HEK293T (cell line): Measurements from ENCODE around the gene DNAJC11.

Source experiments
- CTCF ChIA-PET: fragments of 350-600 bp; formaldehyde crosslinking; extraction: SDS; loops from one replicate; lab custom pipeline; 2021; ENCODE audit warnings: antibody characterized with exemption, inconsistent platforms; lab: Yijun Ruan, JAX
- POLR2A ChIA-PET: fragments of 350-600 bp; formaldehyde crosslinking; extraction: SDS; loops from one replicate; lab custom pipeline; 2020; ENCODE audit warnings: antibody characterized with exemption, inconsistent platforms; lab: Yijun Ruan, JAX
- DNase-seq: peaks from one replicate; pipeline ENCODE4 v3.0.0; 2012; ENCODE audit warnings: mixed read lengths; ENCODE audit errors: extremely low spot score
- ARNT ChIP-seq: fragments of 450-650 bp; IDR thresholded peaks from 2 replicates; pipeline ENCODE4 v1.6.1; 2017; ENCODE audit warnings: mild to moderate bottlenecking
- BHLHE40 ChIP-seq: fragments of 450-650 bp; IDR thresholded peaks from 2 replicates; pipeline ENCODE4 v1.6.1; 2016; ENCODE audit warnings: mild to moderate bottlenecking, moderate library complexity, borderline replicate concordance
- CTBP1 ChIP-seq: fragments of 450-650 bp; IDR thresholded peaks from 2 replicates; pipeline ENCODE4 v1.6.1; 2016; ENCODE audit warnings: borderline replicate concordance
- ELF4 ChIP-seq: fragments of 450-650 bp; IDR thresholded peaks from 2 replicates; pipeline ENCODE4 v1.6.1; 2017; ENCODE audit warnings: antibody characterized with exemption
- FOXA1 ChIP-seq: fragments of 450-650 bp; IDR thresholded peaks from 2 replicates; pipeline ENCODE4 v1.6.1; 2016; ENCODE audit warnings: mild to moderate bottlenecking
- FOXK2 ChIP-seq: fragments of 450-650 bp; IDR thresholded peaks from 2 replicates; pipeline ENCODE4 v1.6.1; 2016; ENCODE audit warnings: mild to moderate bottlenecking
- FOXM1 ChIP-seq: fragments of 450-650 bp; IDR thresholded peaks from 2 replicates; pipeline ENCODE4 v1.6.1; 2017; ENCODE audit warnings: mild to moderate bottlenecking, borderline replicate concordance
- HDGF ChIP-seq: fragments of 450-650 bp; IDR thresholded peaks from 2 replicates; pipeline ENCODE4 v1.6.1; 2017; ENCODE audit warnings: antibody characterized with exemption, borderline replicate concordance
- L3MBTL2 ChIP-seq: fragments of 450-650 bp; conservative IDR thresholded peaks from 2 replicates; pipeline ENCODE4 v1.6.1; 2016; ENCODE audit warnings: mild to moderate bottlenecking
- LEF1 ChIP-seq: fragments of 450-650 bp; IDR thresholded peaks from 2 replicates; pipeline ENCODE4 v1.6.1; 2017; ENCODE audit warnings: mild to moderate bottlenecking, borderline replicate concordance
- NFRKB ChIP-seq: fragments of 450-650 bp; IDR thresholded peaks from 2 replicates; pipeline ENCODE4 v1.6.1; 2016; ENCODE audit warnings: mild to moderate bottlenecking, moderate library complexity
- PKNOX1 ChIP-seq: fragments of 450-650 bp; IDR thresholded peaks from 2 replicates; pipeline ENCODE4 v1.6.1; 2016
- SP1 ChIP-seq: fragments of 450-650 bp; IDR thresholded peaks from 2 replicates; pipeline ENCODE4 v1.6.1; 2017
- SUZ12 ChIP-seq: fragments of 450-650 bp; IDR thresholded peaks from 2 replicates; pipeline ENCODE4 v1.6.1; 2016; ENCODE audit warnings: mild to moderate bottlenecking
- TARDBP ChIP-seq: fragments of 450-650 bp; IDR thresholded peaks from 2 replicates; pipeline ENCODE4 v1.6.1; 2016
- ZNF384 ChIP-seq: fragments of 450-650 bp; IDR thresholded peaks from 2 replicates; pipeline ENCODE4 v1.6.1; 2016

Gene DNAJC11

DNA sequence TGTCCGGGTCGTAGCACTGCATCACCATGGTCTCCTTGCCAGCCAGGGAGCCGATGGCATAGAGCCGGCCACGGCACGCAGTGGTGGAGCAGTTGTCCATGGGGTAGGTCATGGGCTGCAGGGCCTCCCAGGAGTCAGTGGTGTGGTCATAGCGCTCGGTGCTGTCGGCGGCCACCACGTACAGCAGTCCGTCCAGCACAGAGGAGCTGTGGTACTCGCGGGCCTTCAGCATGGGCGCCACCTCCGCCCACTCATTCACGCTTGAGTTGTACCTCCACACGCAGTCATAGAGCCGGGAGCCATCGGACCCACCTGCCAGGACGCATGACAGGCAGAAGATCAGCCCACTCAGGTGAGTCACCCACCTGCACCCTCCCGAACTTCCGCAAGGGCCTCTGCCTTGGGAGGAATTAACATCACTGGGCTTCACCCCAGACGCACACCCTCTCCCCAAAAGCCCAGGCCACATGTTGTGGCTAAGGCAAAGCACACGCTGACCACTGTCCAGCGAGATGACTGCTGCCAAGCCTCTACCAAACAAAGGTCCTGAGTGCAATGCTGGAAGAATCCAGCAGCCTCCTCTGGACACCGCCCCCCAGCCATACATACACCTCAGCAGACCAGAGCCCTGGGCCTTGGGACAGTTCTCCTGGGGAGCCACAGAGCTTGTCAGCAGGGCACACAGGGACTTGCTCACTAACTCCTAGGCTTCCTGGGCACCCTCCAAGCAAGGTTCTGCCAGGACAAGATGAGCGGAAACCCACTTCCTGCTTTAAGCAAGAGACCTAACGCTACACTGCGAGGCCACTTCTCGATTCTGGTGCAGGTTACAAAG lies 102.3 kb downstream of the DNAJC11 start:
- ChIA-PET CTCF (no interaction called here), POLR2A (interaction anchor here (0.8 to 6.1 kb wide), 4 partner anchors 12 to 45 kb away, joined by 3 to 55 read pairs (median 14); partner anchors contain the start of genes NOL9, TAS1R1 and ZBTB48)
- no peak for DNase-seq
- TF ChIP-seq SP1 (no peak), SUZ12 (no peak), FOXK2 (no peak), FOXA1 (no peak), ARNT (no peak), LEF1 (no peak), CTBP1 (no peak)

DNA sequence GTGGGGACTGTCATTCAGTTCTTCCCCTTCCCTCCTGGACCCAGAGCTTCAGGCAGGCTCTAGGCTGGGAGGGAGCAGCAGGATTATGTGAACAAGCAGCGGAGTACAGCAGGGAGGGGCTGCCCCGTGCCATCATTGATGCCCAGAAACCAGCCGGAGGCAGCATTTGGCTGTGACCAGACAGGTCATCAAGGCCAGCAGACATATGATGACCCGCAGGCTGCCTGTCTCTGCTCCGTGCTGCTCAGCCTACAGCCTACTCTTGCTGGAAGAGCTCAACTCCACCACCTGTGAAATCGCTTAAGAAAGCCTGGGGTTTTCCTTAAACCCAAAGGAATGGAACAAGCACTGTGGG lies 103.9 kb downstream of the DNAJC11 start:
- POLR2A ChIA-PET = no interaction called here
- TF ChIP-seq NFRKB (no peak), FOXK2 (no peak), ARNT (no peak), ZNF384 (no peak), ELF4 (no peak), FOXA1 (no peak), CTBP1 (no peak)
- CTCF ChIA-PET = interaction anchor here (0.7 kb wide), 1 partner anchor 1437 kb away, joined by 3 read pairs; no protein-coding TSS in a partner anchor
- no peak for DNase-seq

- TF ChIP-seq PKNOX1 (no peak), ELF4 (no peak)
- ChIA-PET POLR2A (no interaction called here), CTCF (interaction anchor here (0.7 kb wide), 1 partner anchor 1438 kb away, joined by 3 read pairs; no protein-coding TSS in a partner anchor)
- no peak for DNase-seq
Observed at GRCh38 chr1:6596886-6597776, 104.5 kb downstream of the DNAJC11 start.

DNA sequence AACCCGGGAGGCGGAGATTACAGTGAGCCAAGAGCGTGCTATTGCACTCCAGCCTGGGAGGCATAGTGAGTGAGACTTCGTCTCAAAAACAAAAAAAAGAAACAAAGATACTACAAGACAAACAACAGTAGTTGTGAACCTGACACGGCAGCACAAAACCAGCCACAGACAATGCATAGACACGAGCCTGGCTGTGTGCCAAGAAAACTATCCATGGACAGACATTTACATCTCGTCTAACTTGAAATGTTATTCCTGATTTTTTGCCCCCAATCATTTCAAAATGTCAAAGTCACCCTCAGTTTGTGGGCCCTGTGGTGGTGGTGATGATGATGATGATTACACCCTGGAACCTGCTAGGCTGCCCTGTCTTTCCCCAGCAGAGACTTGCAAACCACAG lies 105.3 kb downstream of the DNAJC11 start:
- POLR2A ChIA-PET = no interaction called here
- TF ChIP-seq CTBP1 (no peak), PKNOX1 (no peak), SUZ12 (no peak), HDGF (no peak), BHLHE40 (no peak)
- CTCF ChIA-PET = no interaction called here
- DNase-seq = no peak

DNA sequence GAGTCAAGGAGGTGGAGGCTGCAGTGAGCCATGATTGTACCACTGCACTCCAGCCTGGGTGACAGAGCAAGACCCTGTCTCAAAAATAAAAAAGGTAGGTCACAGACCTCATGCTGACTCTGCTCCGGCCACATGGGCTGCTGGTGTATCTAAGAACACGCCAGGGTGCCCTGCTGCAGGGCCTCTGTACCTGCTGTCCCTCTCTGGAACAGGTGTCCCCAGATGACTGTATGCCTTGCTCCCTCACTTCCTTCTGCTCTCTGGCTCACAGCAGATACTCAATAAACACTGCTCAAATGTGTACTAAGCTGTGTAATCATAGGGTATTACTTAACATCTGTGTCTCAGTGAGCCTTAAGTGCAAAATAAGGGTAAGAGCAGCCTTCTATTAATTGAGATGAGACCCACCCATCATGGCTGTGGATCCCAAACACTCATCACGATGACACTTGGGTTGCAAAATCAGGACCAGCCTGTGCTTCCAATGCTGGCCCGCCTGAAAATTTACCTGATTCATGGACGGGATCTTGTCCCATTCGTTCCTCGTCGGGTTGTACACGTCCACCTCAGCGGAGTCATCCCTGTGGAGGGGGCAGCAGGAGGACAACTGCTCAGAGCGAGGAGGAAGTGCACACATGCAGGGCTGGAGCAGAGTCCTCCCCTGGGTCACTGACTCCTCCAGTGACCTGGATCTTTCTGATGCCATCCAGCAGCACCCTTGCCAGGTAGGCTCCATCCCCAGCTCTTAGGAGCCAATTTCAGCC lies 106.5 kb downstream of the DNAJC11 start:
- no peak for TF ChIP-seq SUZ12
- TF ChIP-seq CTBP1 = no peak
- no peak for TF ChIP-seq BHLHE40
- TF ChIP-seq L3MBTL2 = no peak
- TF ChIP-seq HDGF = no peak
- TF ChIP-seq FOXK2 = no peak
- no peak for TF ChIP-seq FOXM1
- no peak for TF ChIP-seq PKNOX1
- no peak for TF ChIP-seq ARNT
- TF ChIP-seq LEF1 = no peak
- no peak for TF ChIP-seq TARDBP
- DNase-seq = no peak
- ChIA-PET CTCF (no interaction called here), POLR2A (no interaction called here)

DNA sequence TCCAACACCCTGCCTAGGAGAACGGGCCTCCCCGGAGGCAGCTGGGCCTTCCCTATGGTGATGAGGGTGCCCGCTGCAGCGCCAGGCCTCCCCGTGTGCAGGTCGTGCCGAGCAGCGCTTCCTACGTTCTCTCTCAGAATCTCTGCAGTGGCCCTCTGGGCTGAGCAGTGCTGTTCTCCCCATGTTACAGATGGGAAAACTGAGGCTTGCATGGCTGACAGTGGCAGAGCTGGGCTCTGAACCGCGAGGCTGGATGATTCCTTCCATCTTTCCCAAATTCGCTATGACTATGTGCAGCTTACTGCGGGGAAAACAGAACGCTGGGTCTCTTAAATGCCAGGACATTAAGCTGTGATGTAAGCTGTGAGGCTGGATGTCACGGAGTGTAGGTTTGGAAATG lies 107.8 kb downstream of the DNAJC11 start:
- no peak for DNase-seq
- ChIA-PET POLR2A (no interaction called here), CTCF (no interaction called here)
- TF ChIP-seq ELF4 = no peak
- TF ChIP-seq FOXM1 = no peak
- TF ChIP-seq PKNOX1 = no peak
- no peak for TF ChIP-seq ARNT
- TF ChIP-seq HDGF = no peak
- no peak for TF ChIP-seq FOXK2
- no peak for TF ChIP-seq LEF1
- TF ChIP-seq TARDBP = no peak
- TF ChIP-seq BHLHE40 = no peak
- no peak for TF ChIP-seq SP1
- TF ChIP-seq SUZ12 = no peak
- TF ChIP-seq ZNF384 = no peak
- no peak for TF ChIP-seq L3MBTL2
- TF ChIP-seq CTBP1 = no peak
- no peak for TF ChIP-seq FOXA1
